Progenitor cell of endocrine pancreas (in vitro differentiated cells): Measurements from ENCODE around the gene PAPPA2. TPM values are rescaled to one million over a fixed set of nuclear protein-coding genes. Genes with fewer than 3 reads are reported as not detected.

Experiments used
- DNase-seq: peaks from one replicate; pipeline ENCODE4 v3.0.0; 2021; ENCODE audit warnings: low spot score; ENCODE audit not compliant: unreplicated experiment
- H3K27ac Mint-ChIP-seq: 2 replicates; pipeline ENCODE4 v1.8.0; 2021; ENCODE audit warnings: mild to moderate bottlenecking, moderate library complexity, mixed read lengths
- H3K27me3 Mint-ChIP-seq: 2 replicates; pipeline ENCODE4 v1.8.0; 2021; ENCODE audit warnings: mixed read lengths
- H3K36me3 Mint-ChIP-seq: 2 replicates; pipeline ENCODE4 v1.8.0; 2022; ENCODE audit warnings: mixed read lengths; ENCODE audit not compliant: insufficient read depth
- H3K4me1 Mint-ChIP-seq: 2 replicates; pipeline ENCODE4 v1.8.0; 2021; ENCODE audit warnings: low read depth, mixed read lengths
- H3K4me3 Mint-ChIP-seq: 2 replicates; pipeline ENCODE4 v1.8.0; 2021; ENCODE audit warnings: low read depth, mild to moderate bottlenecking, moderate library complexity, mixed read lengths
- H3K9me3 Mint-ChIP-seq: 2 replicates; pipeline ENCODE4 v1.8.0; 2021; ENCODE audit warnings: low read depth, mixed read lengths
- total RNA-seq: library from RNA; stranded (reverse); gene quantifications from 2 replicates; pipeline ENCODE4 v1.2.1, GENCODE V29; 2021
- TF ChIP-seq, protein P1 (sequence below): fragments of 200-600 bp; sonication (generic); IDR thresholded peaks from one replicate; pipeline ENCODE4 v1.5.0; 2021; ENCODE audit warnings: antibody characterized with exemption, mild to moderate bottlenecking; ENCODE audit not compliant: unreplicated experiment

The PAPPA2 gene
- total RNA-seq, 1 donor from 2014 or later = 4.1 TPM

DNA sequence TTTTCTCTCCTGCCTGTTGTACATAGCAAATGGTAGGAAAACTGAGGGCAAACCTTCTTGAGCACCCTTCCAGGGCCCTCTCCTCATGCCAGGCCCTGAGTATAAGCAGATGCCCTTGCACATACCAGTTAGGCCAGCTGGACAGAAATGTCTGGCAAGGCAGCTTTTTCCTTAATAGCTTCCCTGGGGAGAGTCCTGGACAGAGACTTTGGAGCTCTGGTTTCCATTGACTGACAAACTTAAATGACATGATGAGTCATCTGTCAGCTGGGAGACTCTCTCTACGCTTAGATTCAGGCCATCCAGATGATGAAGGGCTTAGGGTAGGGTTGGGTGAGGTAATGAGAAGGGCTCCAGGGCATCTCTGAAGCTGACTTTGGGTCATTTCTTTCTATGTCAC is 384.1 kb downstream of the PAPPA2 start:
- Mint-ChIP-seq H3K9me3 (no peaks in the 10 kb centered on the region), H3K27me3 (no peaks in the 10 kb centered on the region), H3K4me3 (no peak overlapping the region), H3K4me1 (peaks cover 34% of the 10 kb centered on the region), H3K36me3 (no peaks in the 10 kb centered on the region), H3K27ac (no peak overlapping the region)
- TF ChIP-seq, protein P1, sequence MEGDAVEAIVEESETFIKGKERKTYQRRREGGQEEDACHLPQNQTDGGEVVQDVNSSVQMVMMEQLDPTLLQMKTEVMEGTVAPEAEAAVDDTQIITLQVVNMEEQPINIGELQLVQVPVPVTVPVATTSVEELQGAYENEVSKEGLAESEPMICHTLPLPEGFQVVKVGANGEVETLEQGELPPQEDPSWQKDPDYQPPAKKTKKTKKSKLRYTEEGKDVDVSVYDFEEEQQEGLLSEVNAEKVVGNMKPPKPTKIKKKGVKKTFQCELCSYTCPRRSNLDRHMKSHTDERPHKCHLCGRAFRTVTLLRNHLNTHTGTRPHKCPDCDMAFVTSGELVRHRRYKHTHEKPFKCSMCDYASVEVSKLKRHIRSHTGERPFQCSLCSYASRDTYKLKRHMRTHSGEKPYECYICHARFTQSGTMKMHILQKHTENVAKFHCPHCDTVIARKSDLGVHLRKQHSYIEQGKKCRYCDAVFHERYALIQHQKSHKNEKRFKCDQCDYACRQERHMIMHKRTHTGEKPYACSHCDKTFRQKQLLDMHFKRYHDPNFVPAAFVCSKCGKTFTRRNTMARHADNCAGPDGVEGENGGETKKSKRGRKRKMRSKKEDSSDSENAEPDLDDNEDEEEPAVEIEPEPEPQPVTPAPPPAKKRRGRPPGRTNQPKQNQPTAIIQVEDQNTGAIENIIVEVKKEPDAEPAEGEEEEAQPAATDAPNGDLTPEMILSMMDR = no peak
- no peak for DNase-seq

DNA sequence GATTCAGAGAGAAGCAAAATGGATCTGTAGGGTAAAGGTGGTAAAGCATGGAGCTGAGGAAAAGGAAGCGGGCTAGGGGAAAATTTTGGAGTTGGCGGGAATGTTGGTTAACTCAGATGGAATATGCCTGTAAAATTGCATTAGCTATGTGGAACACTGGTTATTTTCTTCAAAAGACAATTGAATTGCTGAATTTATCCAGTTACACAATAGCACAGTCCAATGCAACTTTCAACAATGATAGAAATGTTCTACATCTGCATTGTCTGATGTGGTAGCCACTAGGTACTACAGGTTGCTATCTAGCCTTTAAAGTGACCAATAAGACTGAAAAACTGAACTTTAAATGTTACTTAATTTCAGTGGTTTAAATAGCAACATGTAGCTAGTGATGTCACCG is 386.3 kb downstream of the PAPPA2 start:
- H3K27ac Mint-ChIP-seq = no peak overlapping the region
- TF ChIP-seq, protein P1 = no peak

DNA sequence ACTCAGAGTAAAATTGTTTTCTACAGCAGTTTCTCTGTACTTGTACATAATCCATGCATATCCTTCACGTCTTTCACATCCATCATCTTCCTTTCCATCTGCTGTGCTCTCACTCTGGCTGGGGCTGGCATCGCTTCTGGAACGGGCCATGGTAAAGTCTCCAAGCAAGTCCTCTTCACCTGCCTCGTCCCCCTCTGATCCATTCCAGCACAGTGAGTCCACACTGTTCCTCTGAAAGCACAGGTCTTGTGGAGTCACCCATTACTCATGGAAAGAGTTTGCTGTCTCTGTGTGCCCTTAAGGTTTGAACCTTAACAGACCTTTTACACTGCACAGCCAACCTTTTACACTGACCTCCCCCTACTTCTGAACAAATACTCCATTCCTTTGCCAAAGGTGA is 387.9 kb downstream of the PAPPA2 start:
- H3K27me3 Mint-ChIP-seq = no peaks in the 10 kb centered on the region
- H3K36me3 Mint-ChIP-seq = no peaks in the 10 kb centered on the region
- no peaks in the 10 kb centered on the region for H3K9me3 Mint-ChIP-seq
- no peak overlapping the region for H3K4me3 Mint-ChIP-seq
- no peak for DNase-seq
- TF ChIP-seq, protein P1 = no peak
- H3K4me1 Mint-ChIP-seq = peaks cover 21% of the 10 kb centered on the region
- H3K27ac Mint-ChIP-seq = no peak overlapping the region

More for the DNA sequence above, 386.3 kb downstream of the PAPPA2 start:
- no peaks in the 10 kb centered on the region for H3K27me3 Mint-ChIP-seq
- H3K36me3 Mint-ChIP-seq = no peaks in the 10 kb centered on the region
- no peak for DNase-seq
- peaks cover 28% of the 10 kb centered on the region for H3K4me1 Mint-ChIP-seq
- no peak overlapping the region for H3K4me3 Mint-ChIP-seq
- no peaks in the 10 kb centered on the region for H3K9me3 Mint-ChIP-seq

DNA sequence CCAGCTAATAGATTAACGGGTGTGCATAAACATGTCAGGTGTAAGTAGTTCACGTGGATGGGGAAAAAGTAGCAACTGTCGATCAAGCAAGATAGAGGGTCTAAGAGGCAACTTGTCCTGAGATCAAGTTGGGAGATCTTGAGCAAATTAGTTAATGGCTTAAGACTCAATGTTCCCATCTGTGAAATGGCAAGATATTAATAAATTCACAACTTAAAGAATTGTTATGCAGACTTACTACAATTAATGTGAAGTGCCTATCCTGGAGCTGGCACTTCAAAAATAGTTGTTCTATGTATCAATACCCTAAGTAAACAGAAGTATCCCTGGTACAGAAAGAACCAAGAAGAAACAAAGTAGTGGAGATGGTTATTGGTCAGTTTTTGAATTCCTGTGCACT is 389.1 kb downstream of the PAPPA2 start:
- Mint-ChIP-seq H3K27ac (no peak overlapping the region), H3K4me1 (peaks cover 14% of the 10 kb centered on the region), H3K4me3 (no peak overlapping the region), H3K36me3 (no peaks in the 10 kb centered on the region), H3K9me3 (no peaks in the 10 kb centered on the region), H3K27me3 (no peaks in the 10 kb centered on the region)
- TF ChIP-seq, protein P1 = no peak
- DNase-seq = no peak

DNA sequence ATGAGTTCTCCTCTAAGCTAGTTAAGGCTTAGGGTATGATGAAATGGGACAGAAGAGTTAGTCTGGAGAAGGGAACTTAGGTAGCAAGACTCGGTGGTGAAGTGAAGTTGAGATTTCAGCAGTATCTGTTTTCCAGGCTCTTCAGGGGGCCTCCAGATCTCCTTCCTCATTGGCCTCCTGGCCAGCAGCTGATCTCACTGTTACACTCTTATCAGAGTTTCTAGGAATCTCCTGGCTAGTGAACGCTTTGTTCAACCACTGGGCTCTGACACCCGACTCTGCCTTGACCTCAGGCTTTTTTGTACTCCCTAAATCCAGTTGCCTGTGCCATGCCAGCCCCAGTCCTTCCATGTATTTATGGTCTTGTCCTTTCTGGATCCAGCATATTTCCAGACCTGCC is 390.5 kb downstream of the PAPPA2 start:
- Mint-ChIP-seq H3K27me3 (no peaks in the 10 kb centered on the region), H3K9me3 (no peaks in the 10 kb centered on the region), H3K4me3 (no peak overlapping the region), H3K36me3 (no peaks in the 10 kb centered on the region), H3K27ac (no peak overlapping the region), H3K4me1 (peaks cover 12% of the 10 kb centered on the region)
- no peak for DNase-seq
- TF ChIP-seq, protein P1 = no peak
